ENCODE data around the gene SH3GLB2. TPM values are rescaled to one million over a fixed set of nuclear protein-coding genes. Genes with fewer than 3 reads are reported as not detected.
"Not testable (repeated sequence)": the region's sequence is repeated elsewhere in the genome, so short reads cannot be mapped to it uniquely, and the experiment has no call there.

Gene SH3GLB2
- total RNA-seq, 1 experiment from 2014 or later = 66.5 TPM

GRCh38 chr9:129007766-129008468, 20.2 kb downstream of the SH3GLB2 start:
- no peaks in the 10 kb centered on the region for H3K9me3 Mint-ChIP-seq (ENCODE audit: low read depth, unreplicated experiment)
- no peak overlapping the region for H3K4me3 Mint-ChIP-seq (ENCODE audit: low read depth, unreplicated experiment)
- DNase-seq = no peak
- BruUV-seq (replicated peaks) = TSS peak; percentile 30
- no peak overlapping the region for H3K27ac Mint-ChIP-seq (ENCODE audit: unreplicated experiment)
- no peaks in the 10 kb centered on the region for H3K4me1 Mint-ChIP-seq (ENCODE audit: low read depth, unreplicated experiment)
- no peak for TF ChIP-seq CTCF (IDR thresholded peaks at IDR 0.05; ENCODE audit: unreplicated experiment)
- CTCF ChIA-PET = interaction anchor here (1.3 kb wide), 1 partner anchor 20 kb away, joined by 4 read pairs; the partner anchor contains the start of gene SH3GLB2
- intact Hi-C loops (cut with micrococcal nuclease; ENCODE audit: unreplicated experiment) = no loop called here
- H3K27me3 Mint-ChIP-seq (ENCODE audit: unreplicated experiment) = no peaks in the 10 kb centered on the region
- H3K36me3 Mint-ChIP-seq (ENCODE audit: insufficient read depth, unreplicated experiment) = peaks cover 53% of the 10 kb centered on the region

GRCh38 chr9:129007035-129007765, 20.9 kb downstream of the SH3GLB2 start:
- intact Hi-C loops (cut with micrococcal nuclease; ENCODE audit: unreplicated experiment) = no loop called here
- CTCF ChIA-PET = interaction anchor here (1.3 kb wide), 1 partner anchor 21 kb away, joined by 4 read pairs; the partner anchor contains the start of gene SH3GLB2
- H3K36me3 Mint-ChIP-seq (ENCODE audit: insufficient read depth, unreplicated experiment) = peaks cover 54% of the 10 kb centered on the region
- no peaks in the 10 kb centered on the region for H3K27me3 Mint-ChIP-seq (ENCODE audit: unreplicated experiment)
- H3K27ac Mint-ChIP-seq (ENCODE audit: unreplicated experiment) = no peak overlapping the region
- no peak overlapping the region for H3K4me3 Mint-ChIP-seq (ENCODE audit: low read depth, unreplicated experiment)
- no peaks in the 10 kb centered on the region for H3K4me1 Mint-ChIP-seq (ENCODE audit: low read depth, unreplicated experiment)
- no peak for DNase-seq
- H3K9me3 Mint-ChIP-seq (ENCODE audit: low read depth, unreplicated experiment) = no peaks in the 10 kb centered on the region
- no TSS peak for BruUV-seq (replicated peaks)
- no peak for TF ChIP-seq CTCF (IDR thresholded peaks at IDR 0.05; ENCODE audit: unreplicated experiment)

GRCh38 chr9:129006328-129007034, 21.6 kb downstream of the SH3GLB2 start:
- peaks cover 61% of the 10 kb centered on the region for H3K36me3 Mint-ChIP-seq (ENCODE audit: insufficient read depth, unreplicated experiment)
- TF ChIP-seq CTCF (IDR thresholded peaks at IDR 0.05; ENCODE audit: unreplicated experiment) = peak; percentile 68
- H3K4me1 Mint-ChIP-seq (ENCODE audit: low read depth, unreplicated experiment) = no peaks in the 10 kb centered on the region
- H3K27me3 Mint-ChIP-seq (ENCODE audit: unreplicated experiment) = no peaks in the 10 kb centered on the region
- H3K9me3 Mint-ChIP-seq (ENCODE audit: low read depth, unreplicated experiment) = no peaks in the 10 kb centered on the region
- H3K4me3 Mint-ChIP-seq (ENCODE audit: low read depth, unreplicated experiment) = no peak overlapping the region
- H3K27ac Mint-ChIP-seq (ENCODE audit: unreplicated experiment) = no peak overlapping the region
- CTCF ChIA-PET = interaction anchor here (0.5 to 1.3 kb wide), 2 partner anchors 20 to 22 kb away, joined by 4 read pairs; partner anchors contain the start of gene SH3GLB2
- DNase-seq = peak; percentile 68
- no TSS peak for BruUV-seq (replicated peaks)
- intact Hi-C loops (cut with micrococcal nuclease; ENCODE audit: unreplicated experiment) = no loop called here

- Mint-ChIP-seq H3K4me1 (ENCODE audit: low read depth, unreplicated experiment) (no peaks in the 10 kb centered on the region), H3K27me3 (ENCODE audit: unreplicated experiment) (no peaks in the 10 kb centered on the region), H3K27ac (ENCODE audit: unreplicated experiment) (no peak overlapping the region), H3K4me3 (ENCODE audit: low read depth, unreplicated experiment) (no peak overlapping the region), H3K9me3 (ENCODE audit: low read depth, unreplicated experiment) (no peaks in the 10 kb centered on the region), H3K36me3 (ENCODE audit: insufficient read depth, unreplicated experiment) (peaks cover 71% of the 10 kb centered on the region)
- TF ChIP-seq CTCF (IDR thresholded peaks at IDR 0.05; ENCODE audit: unreplicated experiment) = no peak
- BruUV-seq (replicated peaks) = no TSS peak
- CTCF ChIA-PET = interaction anchor here (0.5 to 1.8 kb wide), 2 partner anchors 21 to 23 kb away, joined by 4 to 5 read pairs; partner anchors contain the start of gene SH3GLB2
- DNase-seq = no peak
- intact Hi-C loops (cut with micrococcal nuclease; ENCODE audit: unreplicated experiment) = no loop called here
Measured at GRCh38 chr9:129005336-129005997, 22.7 kb downstream of the SH3GLB2 start.

- H3K27me3 Mint-ChIP-seq (ENCODE audit: unreplicated experiment); intact Hi-C loops (cut with micrococcal nuclease; ENCODE audit: unreplicated experiment); DNase-seq; H3K27ac Mint-ChIP-seq (ENCODE audit: unreplicated experiment); BruUV-seq (replicated peaks); H3K4me1 Mint-ChIP-seq (ENCODE audit: low read depth, unreplicated experiment); H3K4me3 Mint-ChIP-seq (ENCODE audit: low read depth, unreplicated experiment); H3K9me3 Mint-ChIP-seq (ENCODE audit: low read depth, unreplicated experiment): not testable (repeated sequence)
- H3K36me3 Mint-ChIP-seq (ENCODE audit: insufficient read depth, unreplicated experiment) = peaks cover 68% of the 10 kb centered on the region
- CTCF ChIA-PET = interaction anchor here (0.6 to 1.8 kb wide), 4 partner anchors 24 to 1213 kb away, joined by 3 to 5 read pairs (median 5); partner anchors contain the start of gene SH3GLB2
Measured at GRCh38 chr9:129004173-129004572, 24.0 kb downstream of the SH3GLB2 start.

Measured in Calu3 (cell line).